ENCODE data around the gene STK32B. TPM values are rescaled to one million over a fixed set of nuclear protein-coding genes. Genes with fewer than 3 reads are reported as not detected.

Gene STK32B
- total and polyA plus RNA-seq, 2 of the 4 experiments (the other 2 are of a cell fraction), result 5.5 to 6.3 TPM

DNA sequence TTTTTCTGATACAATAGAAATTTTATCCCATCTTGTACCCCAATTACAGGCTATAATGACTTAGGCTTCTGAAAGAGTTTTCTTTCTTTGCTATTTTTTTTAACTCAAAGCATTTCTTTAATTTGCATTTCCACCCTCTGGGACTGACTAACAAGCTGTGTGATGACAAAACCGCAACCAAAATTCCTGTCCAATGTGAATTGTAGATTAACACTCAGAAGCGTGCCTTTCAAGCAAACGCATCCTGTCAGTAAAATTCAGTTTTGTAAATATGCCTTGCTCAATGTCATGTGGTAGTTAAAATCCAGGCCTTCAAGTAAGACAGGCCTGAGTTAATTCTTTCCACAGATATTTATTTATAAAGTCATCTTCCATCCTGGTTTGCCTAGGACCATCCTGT lies 50.3 kb downstream of the STK32B start:
- in situ Hi-C loops (cut with MboI; ENCODE audit: low sequenced_read_pairs), result no loop called here
- no peak overlapping the region for H3K4me2 ChIP-seq (ENCODE audit: low read depth, low read length)

More for the DNA sequence above, 50.3 kb downstream of the STK32B start:
- DNase-seq (no peak), ATAC-seq (ENCODE audit: low read depth) (no peak)
- Histone ChIP-seq H2BK20ac (ENCODE audit: low read depth, low read length) (no peak overlapping the region), H2BK15ac (ENCODE audit: low read depth, low read length) (no peak overlapping the region), H3K79me1 (ENCODE audit: low read depth in 1 of 2, low read length in 2 of 2) (peaks cover 0 to 10% of the 10 kb centered on the region in 2 experiments; a peak in 2 of 4 replicates), H2AK9ac (replicated peaks; ENCODE audit: low read depth, low read length, poor library complexity) (no peak overlapping the region), H3K4ac (ENCODE audit: low read depth, low read length) (no peak overlapping the region), H3K23ac (ENCODE audit: low read depth, low read length) (no peak overlapping the region), H4K8ac (ENCODE audit: low read depth in 2 of 2, low read length in 2 of 2) (no peak overlapping the region), H3K56ac (ENCODE audit: extremely low read depth, insufficient read depth, low read length) (no peak overlapping the region), H3K27me3 (ENCODE audit: control insufficient read depth, insufficient read depth, low read length) (no peaks in the 10 kb centered on the region), H2AFZ (replicated peaks; ENCODE audit: low read length, poor library complexity) (no peak overlapping the region), H4K5ac (ENCODE audit: low read depth, low read length) (no peak overlapping the region), H4K20me1 (ENCODE audit: insufficient read depth, low read length) (no peaks in the 10 kb centered on the region; the same call in 1 of the 2 replicates), H3K27ac (ENCODE audit: insufficient read depth, low read length) (no peak overlapping the region), H3K9me3 (ENCODE audit: control insufficient read depth, insufficient read depth, low read length) (peaks cover 3% of the 10 kb centered on the region; the same call in 1 of the 2 replicates), H3K9me1 (ENCODE audit: insufficient read depth, low read length) (peaks cover 3% of the 10 kb centered on the region; the same call in 1 of the 2 replicates), H3K9ac (ENCODE audit: low read depth, low read length) (no peak overlapping the region), H3K36me3 (ENCODE audit: control insufficient read depth, insufficient read depth, low read length) (no peaks in the 10 kb centered on the region), H2BK5ac (ENCODE audit: low read depth, low read length, poor library complexity, severe bottlenecking) (no peak overlapping the region), H2BK120ac (ENCODE audit: low read depth, low read length) (no peak overlapping the region), H4K91ac (ENCODE audit: insufficient read depth, low read depth, low read length) (no peak overlapping the region), H3K4me3 (ENCODE audit: insufficient read depth, low read depth, low read length) (no peak overlapping the region), H2AK5ac (ENCODE audit: low read depth, low read length) (no peak overlapping the region), H3K4me1 (ENCODE audit: control insufficient read depth, insufficient read depth, low read length) (no peaks in the 10 kb centered on the region), H3K14ac (replicated peaks; ENCODE audit: low read depth, low read length) (no peak overlapping the region), H3K18ac (ENCODE audit: low read depth, low read length) (no peak overlapping the region)
- intact Hi-C loops (cut with micrococcal nuclease) (no loop called here), dilution Hi-C loops (cut with HindIII; ENCODE audit: low sequenced_read_pairs, unreplicated experiment) (no loop called here)
- TF ChIP-seq RAD21 (IDR thresholded peaks at IDR 0.05; ENCODE audit: low read length) (no peak), MXI1 (IDR thresholded peaks at IDR 0.05; ENCODE audit: borderline replicate concordance, low read depth, low read length) (no peak), MAFK (IDR thresholded peaks at IDR 0.05; ENCODE audit: low read depth, low read length) (no peak), RCOR1 (IDR thresholded peaks at IDR 0.05; ENCODE audit: insufficient replicate concordance, low read length) (no peak), RFX5 (IDR thresholded peaks at IDR 0.05; ENCODE audit: low read depth, low read length) (no peak), NFE2L2 (IDR thresholded peaks at IDR 0.05; ENCODE audit: low read depth, low read length) (no peak), BHLHE40 (IDR thresholded peaks at IDR 0.05; ENCODE audit: low read depth, low read length) (no peak), FOS (IDR thresholded peaks at IDR 0.05; ENCODE audit: low read depth, low read length) (no peak), ELK1 (IDR thresholded peaks at IDR 0.05; ENCODE audit: borderline replicate concordance, low read depth, low read length) (no peak), SMC3 (IDR thresholded peaks at IDR 0.05; ENCODE audit: low read depth, low read length) (no peak), CEBPB (IDR thresholded peaks at IDR 0.05; ENCODE audit: low read depth, low read length) (no peak), CTCF (conservative IDR thresholded peaks at IDR 0.05; ENCODE audit: low read depth, low read length) (no peak), MAZ (IDR thresholded peaks at IDR 0.05; ENCODE audit: borderline replicate concordance, low read depth, low read length) (no peak), CHD1 (IDR thresholded peaks at IDR 0.05; ENCODE audit: low read depth, low read length) (no peak), USF2 (IDR thresholded peaks at IDR 0.05; ENCODE audit: low read depth, low read length) (no peak)
- CTCF ChIA-PET, result no interaction called here
- no CpG with 5 or more reads among the region's 3 CpGs for WGBS, 2 experiments (ENCODE audit: extremely low coverage in 2 of 2, insufficient read length in 1 of 2)
- BruUV-seq (replicated peaks), result no TSS peak
- POLR2A ChIA-PET (ENCODE audit: unreplicated experiment), result no interaction called here
